GM18517 (cell line): Measurements from ENCODE around the gene NRBP1.
A peak's percentile ranks its signal among the peaks of the same experiment; 100 is the strongest.

ENCODE experiments used
- ATAC-seq: cut with Tn5 transposase; IDR thresholded peaks from one replicate; pipeline ENCODE4 v1.9.1; 2021; ENCODE audit warnings: mild to moderate bottlenecking, moderate library complexity; ENCODE audit not compliant: unreplicated experiment

The NRBP1 gene

DNA sequence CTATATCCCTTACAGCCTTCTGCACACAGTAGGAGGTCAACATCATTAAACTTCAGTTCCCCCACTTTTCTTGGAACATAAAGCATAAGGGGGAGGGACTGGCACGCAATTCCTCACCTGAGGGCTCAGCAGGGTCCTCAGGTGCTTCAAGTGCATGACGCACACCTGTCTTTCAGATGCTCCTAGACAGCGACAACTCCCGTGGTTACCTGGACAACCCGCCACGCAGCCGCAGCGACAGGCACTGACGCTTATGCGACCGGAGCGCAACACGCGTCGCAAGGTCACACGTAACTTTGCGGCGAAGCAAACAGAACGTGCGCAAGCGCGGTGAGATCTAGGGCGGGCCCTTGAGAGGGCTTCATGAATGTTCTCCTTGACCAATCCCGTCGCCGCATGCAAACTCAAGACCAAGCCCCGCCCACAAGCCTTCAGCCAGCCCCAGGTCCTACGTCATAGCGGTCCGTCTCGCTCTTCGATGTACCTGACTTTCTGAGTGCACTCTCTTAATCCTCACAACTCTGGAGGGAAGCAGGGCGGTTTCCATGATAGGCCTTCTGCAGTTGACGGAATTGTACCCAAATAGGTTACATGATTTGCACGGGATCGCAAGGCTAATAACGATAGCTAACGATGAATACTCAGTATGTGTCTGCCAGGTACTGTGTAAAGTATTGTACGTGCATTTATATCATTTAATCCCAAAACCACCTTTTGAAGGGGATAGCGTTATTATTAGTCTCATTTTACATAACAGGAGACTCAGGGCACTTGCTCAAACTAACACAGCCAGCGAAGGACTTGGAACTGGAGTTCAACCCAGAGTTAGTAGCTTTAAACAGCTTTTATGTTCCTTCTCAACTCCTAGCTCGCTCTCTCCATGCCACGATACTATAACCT is 61.3 kb downstream of the NRBP1 start, which contains the start of gene IFT172:
Gene IFT172 (minus strand): TSS at position 246 of the 900 bp plus-strand sequence. CDS start 90 bp downstream, at position 156.
- ATAC-seq, result peak; percentile 94
